Activated CD8-positive, alpha-beta T cell treated with anti-CD3 and anti-CD28 coated beads for 36 hours (primary cell): Measurements from ENCODE around the gene MCC. TPM values are rescaled to one million over a fixed set of nuclear protein-coding genes. Genes with fewer than 3 reads are reported as not detected.

Experiments used
- ATAC-seq: fragments of 200-7000 bp; cut with Tn5 transposase; one replicate; pipeline ENCODE4 v1.10.0; 2021; ENCODE audit warnings: mild to moderate bottlenecking, moderate library complexity
- CTCF ChIA-PET: fragments of 350-600 bp; sonication (Branson Sonifier 250); formaldehyde crosslinking; loops from one replicate; lab custom pipeline; 2021; ENCODE audit warnings: antibody characterized with exemption; lab: Charles Lee
- POLR2A ChIA-PET: fragments of 350-600 bp; sonication (Branson Sonifier 250); formaldehyde crosslinking; loops from one replicate; lab custom pipeline; 2021; ENCODE audit warnings: antibody characterized with exemption; lab: Charles Lee
- DNase-seq: peaks from one replicate; pipeline ENCODE4 v3.0.0-alpha.2; 2020
- H3K27ac Mint-ChIP-seq: one replicate; pipeline ENCODE4 v1.8.0; 2021; ENCODE audit warnings: mild to moderate bottlenecking, mixed read lengths
- H3K27me3 Mint-ChIP-seq: one replicate; pipeline ENCODE4 v1.8.0; 2021; ENCODE audit warnings: mixed read lengths
- H3K36me3 Mint-ChIP-seq: one replicate; pipeline ENCODE4 v1.8.0; 2021; ENCODE audit warnings: low read depth, mixed read lengths
- H3K4me1 Mint-ChIP-seq: one replicate; pipeline ENCODE4 v1.8.0; 2021; ENCODE audit warnings: low read depth, mixed read lengths
- H3K4me3 Mint-ChIP-seq: one replicate; pipeline ENCODE4 v1.8.0; 2021; ENCODE audit warnings: mild to moderate bottlenecking, moderate library complexity, mixed read lengths
- H3K9me3 Mint-ChIP-seq: one replicate; pipeline ENCODE4 v1.8.0; 2021; ENCODE audit warnings: mixed read lengths
- intact Hi-C: fragments of 100-400 bp; cut with micrococcal nuclease; formaldehyde crosslinking; loops from one replicate; pipeline ENCODE4 v1.10.0; 2022
- total RNA-seq, 2 experiments: library from RNA; stranded (reverse); gene quantifications; one replicate each; pipeline ENCODE4 v1.2.3, GENCODE V29; 2021
- TF ChIP-seq, protein P1 (sequence below): fragments of 200-600 bp; IDR thresholded peaks from one replicate; pipeline ENCODE4 v1.8.0; 2022; ENCODE audit warnings: antibody characterized with exemption, mild to moderate bottlenecking

MCC gene
- total RNA-seq, 2 experiments from 2014 or later = 4.9 to 5.4 TPM

DNA sequence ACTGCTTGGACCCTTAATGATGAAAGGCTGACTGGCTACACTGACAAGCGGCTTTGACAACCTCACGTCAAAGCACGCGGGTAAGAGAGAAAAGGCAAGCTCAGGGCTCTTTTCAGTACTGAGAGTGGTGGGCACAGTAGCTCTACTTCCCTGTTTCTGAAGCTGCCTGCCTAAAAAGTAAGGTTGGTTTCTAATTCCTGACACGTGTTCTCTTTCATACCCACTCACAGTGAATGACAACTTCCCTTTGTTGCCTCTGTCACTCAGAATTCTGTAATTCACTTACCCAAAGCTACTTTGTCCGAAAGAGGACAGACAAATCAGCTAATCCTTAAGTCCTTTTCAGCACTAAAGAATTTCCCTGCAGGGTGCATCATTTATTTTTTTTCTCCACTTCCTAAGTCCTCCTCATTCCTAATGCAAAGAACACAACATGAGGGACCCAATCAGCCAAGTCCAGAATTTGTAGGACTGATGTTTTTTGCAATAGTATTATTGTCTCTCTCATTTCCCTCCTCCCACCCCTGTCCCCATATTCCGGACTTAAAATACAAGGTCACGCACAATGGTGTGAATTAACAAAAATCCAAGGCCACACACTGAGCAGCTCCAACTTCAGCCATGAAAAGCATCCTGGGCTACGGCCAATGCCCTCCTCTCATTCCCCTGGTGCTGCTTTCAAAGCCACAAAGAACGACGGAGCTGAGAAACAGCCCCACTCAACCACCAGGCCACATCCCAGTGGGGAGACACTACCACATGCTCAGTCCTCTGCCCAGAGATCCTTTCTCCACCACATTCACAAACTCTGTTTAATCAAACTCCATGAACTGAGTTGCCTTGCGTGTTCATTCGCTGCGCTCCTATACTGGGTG is 274.5 kb downstream of the MCC start:
- CTCF ChIA-PET = no interaction called here
- TF ChIP-seq, protein P1, sequence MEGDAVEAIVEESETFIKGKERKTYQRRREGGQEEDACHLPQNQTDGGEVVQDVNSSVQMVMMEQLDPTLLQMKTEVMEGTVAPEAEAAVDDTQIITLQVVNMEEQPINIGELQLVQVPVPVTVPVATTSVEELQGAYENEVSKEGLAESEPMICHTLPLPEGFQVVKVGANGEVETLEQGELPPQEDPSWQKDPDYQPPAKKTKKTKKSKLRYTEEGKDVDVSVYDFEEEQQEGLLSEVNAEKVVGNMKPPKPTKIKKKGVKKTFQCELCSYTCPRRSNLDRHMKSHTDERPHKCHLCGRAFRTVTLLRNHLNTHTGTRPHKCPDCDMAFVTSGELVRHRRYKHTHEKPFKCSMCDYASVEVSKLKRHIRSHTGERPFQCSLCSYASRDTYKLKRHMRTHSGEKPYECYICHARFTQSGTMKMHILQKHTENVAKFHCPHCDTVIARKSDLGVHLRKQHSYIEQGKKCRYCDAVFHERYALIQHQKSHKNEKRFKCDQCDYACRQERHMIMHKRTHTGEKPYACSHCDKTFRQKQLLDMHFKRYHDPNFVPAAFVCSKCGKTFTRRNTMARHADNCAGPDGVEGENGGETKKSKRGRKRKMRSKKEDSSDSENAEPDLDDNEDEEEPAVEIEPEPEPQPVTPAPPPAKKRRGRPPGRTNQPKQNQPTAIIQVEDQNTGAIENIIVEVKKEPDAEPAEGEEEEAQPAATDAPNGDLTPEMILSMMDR = no peak

GRCh38 chr5:113212244-113212920 is 275.9 kb downstream of the MCC start:
- intact Hi-C loops = no loop called here
- ChIA-PET CTCF (no interaction called here), POLR2A (no interaction called here)
- no peak for ATAC-seq
- Mint-ChIP-seq H3K27ac (no peak overlapping the region), H3K4me1 (peaks cover 5% of the 10 kb centered on the region), H3K27me3 (no peaks in the 10 kb centered on the region), H3K4me3 (no peak overlapping the region), H3K36me3 (no peaks in the 10 kb centered on the region), H3K9me3 (no peaks in the 10 kb centered on the region)
- TF ChIP-seq, protein P1 = no peak
- DNase-seq = no peak

More for the DNA sequence above, 274.5 kb downstream of the MCC start:
- Mint-ChIP-seq H3K27me3 (no peaks in the 10 kb centered on the region), H3K27ac (no peak overlapping the region), H3K4me3 (no peak overlapping the region), H3K4me1 (peaks cover 5% of the 10 kb centered on the region), H3K36me3 (no peaks in the 10 kb centered on the region), H3K9me3 (no peaks in the 10 kb centered on the region)
- intact Hi-C loops = no loop called here
- POLR2A ChIA-PET = no interaction called here
- ATAC-seq (no peak), DNase-seq (no peak)

- TF ChIP-seq, protein P1 = no peak
- no peaks in the 10 kb centered on the region for H3K9me3 Mint-ChIP-seq
- intact Hi-C loops = no loop called here
- ChIA-PET CTCF (no interaction called here), POLR2A (no interaction called here)
- no peaks in the 10 kb centered on the region for H3K4me1 Mint-ChIP-seq
- no peak overlapping the region for H3K27ac Mint-ChIP-seq
- no peaks in the 10 kb centered on the region for H3K27me3 Mint-ChIP-seq
- no peaks in the 10 kb centered on the region for H3K36me3 Mint-ChIP-seq
- no peak overlapping the region for H3K4me3 Mint-ChIP-seq
- DNase-seq = no peak
- no peak for ATAC-seq
Observed at GRCh38 chr5:113209498-113209897, 278.8 kb downstream of the MCC start.

DNA sequence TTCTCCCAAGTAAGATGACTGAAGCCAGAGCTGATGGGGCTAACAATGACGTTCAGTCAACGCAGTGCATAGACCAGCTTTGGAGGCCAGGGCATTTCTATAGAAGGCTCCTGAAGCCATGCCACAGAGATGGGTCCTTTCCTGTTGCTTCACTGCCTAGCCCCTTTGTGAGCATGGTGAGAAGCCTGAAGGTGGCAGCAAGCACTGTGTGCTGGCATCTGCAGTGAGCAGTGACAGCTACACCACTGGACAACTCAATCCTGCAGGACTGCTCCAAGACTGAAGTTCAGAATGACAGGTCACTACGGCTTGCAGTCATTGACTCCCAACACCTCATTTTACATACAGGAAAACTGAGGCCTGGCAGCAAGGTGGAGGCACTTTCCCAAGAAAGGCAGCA is 282.4 kb downstream of the MCC start:
- no peaks in the 10 kb centered on the region for H3K27me3 Mint-ChIP-seq
- H3K4me3 Mint-ChIP-seq = no peak overlapping the region
- no peak overlapping the region for H3K27ac Mint-ChIP-seq
- CTCF ChIA-PET = interaction anchor here (0.6 to 1.4 kb wide), 3 partner anchors 12 to 181 kb away, joined by 3 read pairs; no protein-coding TSS in a partner anchor
- intact Hi-C loops = no loop called here
- no peaks in the 10 kb centered on the region for H3K36me3 Mint-ChIP-seq
- H3K4me1 Mint-ChIP-seq = no peaks in the 10 kb centered on the region
- DNase-seq = no peak
- POLR2A ChIA-PET = no interaction called here
- H3K9me3 Mint-ChIP-seq = no peaks in the 10 kb centered on the region
- TF ChIP-seq, protein P1 = no peak
- ATAC-seq = no peak

GRCh38 chr5:113205323-113205722 is 282.9 kb downstream of the MCC start:
- Mint-ChIP-seq H3K4me1 (no peaks in the 10 kb centered on the region), H3K27me3 (no peaks in the 10 kb centered on the region), H3K4me3 (no peak overlapping the region), H3K9me3 (no peaks in the 10 kb centered on the region), H3K27ac (no peak overlapping the region), H3K36me3 (no peaks in the 10 kb centered on the region)
- TF ChIP-seq, protein P1 = no peak
- CTCF ChIA-PET = interaction anchor here (0.6 to 1.0 kb wide), 2 partner anchors 180 to 210 kb away, joined by 3 read pairs; no protein-coding TSS in a partner anchor
- ATAC-seq (no peak), DNase-seq (no peak)
- intact Hi-C loops = no loop called here
- POLR2A ChIA-PET = no interaction called here
